ENCODE measurements around the gene AFG1L. TPM values are rescaled to one million over a fixed set of nuclear protein-coding genes. Genes with fewer than 3 reads are reported as not detected.

Gene AFG1L
- total RNA-seq, 1 donor from 2014 or later, result 9.5 TPM

DNA sequence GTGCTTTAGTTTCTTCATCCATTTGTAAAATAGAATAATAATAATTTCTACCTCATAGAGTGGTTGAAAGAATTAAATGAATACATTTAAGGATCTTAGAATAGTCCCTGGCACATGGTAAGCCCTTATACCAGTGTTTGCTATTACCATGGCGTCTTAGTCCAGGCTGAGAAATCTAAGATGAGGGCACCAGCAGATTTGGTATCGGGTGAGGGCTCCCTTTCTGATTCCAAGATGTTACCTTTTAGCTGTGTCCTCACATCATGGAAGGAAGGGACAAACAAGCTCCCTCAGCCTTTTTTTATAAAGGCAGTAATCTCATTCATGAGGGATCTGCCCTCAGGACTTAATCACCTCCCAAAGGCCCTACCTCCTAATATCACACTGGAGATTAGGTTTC lies 141.9 kb downstream of the AFG1L start:
- Mint-ChIP-seq H3K4me1 (ENCODE audit: unreplicated experiment) (peaks cover 2% of the 10 kb centered on the region), H3K27me3 (ENCODE audit: unreplicated experiment) (no peaks in the 10 kb centered on the region), H3K36me3 (ENCODE audit: unreplicated experiment) (no peaks in the 10 kb centered on the region), H3K4me3 (ENCODE audit: unreplicated experiment) (no peak overlapping the region), H3K9me3 (ENCODE audit: unreplicated experiment) (no peaks in the 10 kb centered on the region), H3K27ac (ENCODE audit: unreplicated experiment) (no peak overlapping the region)
- no peak for DNase-seq (ENCODE audit: extremely low spot score, unreplicated experiment)
- TF ChIP-seq, protein P1, sequence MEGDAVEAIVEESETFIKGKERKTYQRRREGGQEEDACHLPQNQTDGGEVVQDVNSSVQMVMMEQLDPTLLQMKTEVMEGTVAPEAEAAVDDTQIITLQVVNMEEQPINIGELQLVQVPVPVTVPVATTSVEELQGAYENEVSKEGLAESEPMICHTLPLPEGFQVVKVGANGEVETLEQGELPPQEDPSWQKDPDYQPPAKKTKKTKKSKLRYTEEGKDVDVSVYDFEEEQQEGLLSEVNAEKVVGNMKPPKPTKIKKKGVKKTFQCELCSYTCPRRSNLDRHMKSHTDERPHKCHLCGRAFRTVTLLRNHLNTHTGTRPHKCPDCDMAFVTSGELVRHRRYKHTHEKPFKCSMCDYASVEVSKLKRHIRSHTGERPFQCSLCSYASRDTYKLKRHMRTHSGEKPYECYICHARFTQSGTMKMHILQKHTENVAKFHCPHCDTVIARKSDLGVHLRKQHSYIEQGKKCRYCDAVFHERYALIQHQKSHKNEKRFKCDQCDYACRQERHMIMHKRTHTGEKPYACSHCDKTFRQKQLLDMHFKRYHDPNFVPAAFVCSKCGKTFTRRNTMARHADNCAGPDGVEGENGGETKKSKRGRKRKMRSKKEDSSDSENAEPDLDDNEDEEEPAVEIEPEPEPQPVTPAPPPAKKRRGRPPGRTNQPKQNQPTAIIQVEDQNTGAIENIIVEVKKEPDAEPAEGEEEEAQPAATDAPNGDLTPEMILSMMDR (IDR thresholded peaks at IDR 0.05), result no peak

DNA sequence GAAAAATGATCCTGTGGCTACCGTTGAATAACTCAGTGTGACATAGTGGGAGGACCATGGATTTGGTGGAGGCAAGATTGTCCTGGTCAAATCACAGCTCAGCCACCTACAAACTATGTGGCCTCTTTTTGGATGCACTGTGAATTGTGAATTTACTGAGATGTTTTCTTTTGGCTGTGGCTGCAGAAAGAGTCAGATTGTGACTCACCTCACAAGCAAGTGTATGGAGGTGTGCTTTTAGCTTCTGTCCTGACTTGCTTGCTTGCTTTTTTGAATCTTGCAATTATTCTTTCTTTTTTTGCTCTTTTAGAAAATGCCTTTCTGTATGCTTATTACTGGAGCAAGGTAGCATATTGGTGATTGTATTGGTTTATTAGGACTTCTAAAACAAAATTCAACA lies 143.0 kb downstream of the AFG1L start:
- DNase-seq (ENCODE audit: extremely low spot score, unreplicated experiment), result no peak
- Mint-ChIP-seq H3K4me1 (ENCODE audit: unreplicated experiment) (peaks cover 2% of the 10 kb centered on the region), H3K27me3 (ENCODE audit: unreplicated experiment) (no peaks in the 10 kb centered on the region), H3K27ac (ENCODE audit: unreplicated experiment) (no peak overlapping the region), H3K9me3 (ENCODE audit: unreplicated experiment) (no peaks in the 10 kb centered on the region), H3K36me3 (ENCODE audit: unreplicated experiment) (no peaks in the 10 kb centered on the region), H3K4me3 (ENCODE audit: unreplicated experiment) (no peak overlapping the region)
- TF ChIP-seq, protein P1 (IDR thresholded peaks at IDR 0.05), result no peak

DNA sequence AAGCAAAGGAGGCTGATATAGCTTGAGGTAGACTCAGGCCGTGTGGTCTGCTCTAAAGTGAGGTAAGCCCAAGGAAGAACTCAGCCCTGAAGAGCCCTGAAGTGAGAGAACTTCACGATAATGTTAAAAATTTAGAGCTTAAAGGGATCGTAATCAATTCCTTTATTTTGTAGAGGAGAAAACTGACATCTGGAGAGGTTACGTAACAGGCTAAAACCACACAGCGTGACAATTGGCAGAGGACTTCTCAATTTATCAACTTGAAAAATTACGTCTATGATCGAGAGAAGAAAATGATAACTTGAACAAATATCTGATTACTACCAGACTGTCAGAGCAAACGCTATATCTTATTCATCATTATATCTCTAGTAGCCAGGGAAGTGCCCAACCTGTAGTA lies 144.1 kb downstream of the AFG1L start:
- H3K4me3 Mint-ChIP-seq (ENCODE audit: unreplicated experiment), result no peak overlapping the region
- H3K27ac Mint-ChIP-seq (ENCODE audit: unreplicated experiment), result no peak overlapping the region
- TF ChIP-seq, protein P1 (IDR thresholded peaks at IDR 0.05), result no peak
- peaks cover 6% of the 10 kb centered on the region for H3K4me1 Mint-ChIP-seq (ENCODE audit: unreplicated experiment)
- H3K36me3 Mint-ChIP-seq (ENCODE audit: unreplicated experiment), result no peaks in the 10 kb centered on the region
- no peaks in the 10 kb centered on the region for H3K9me3 Mint-ChIP-seq (ENCODE audit: unreplicated experiment)
- no peaks in the 10 kb centered on the region for H3K27me3 Mint-ChIP-seq (ENCODE audit: unreplicated experiment)
- no peak for DNase-seq (ENCODE audit: extremely low spot score, unreplicated experiment)

DNA sequence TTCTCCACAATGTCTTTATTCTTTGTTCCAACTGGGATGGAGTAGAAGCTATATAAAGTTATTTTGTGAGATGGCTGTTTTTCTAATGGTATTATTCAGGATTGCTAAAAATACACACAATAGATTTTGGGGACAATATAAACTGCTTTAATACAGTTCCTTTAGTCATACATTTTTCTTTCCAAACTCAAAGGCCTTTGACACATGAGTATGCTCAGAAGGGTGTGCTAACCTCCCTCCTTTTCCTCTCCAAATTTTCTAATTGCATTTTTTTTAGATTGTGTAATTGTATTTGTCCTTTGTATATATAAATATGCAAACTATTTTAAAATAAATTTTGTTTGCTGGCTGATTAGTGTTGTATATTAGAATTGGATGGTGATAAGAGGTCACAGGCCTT lies 146.3 kb downstream of the AFG1L start:
- Mint-ChIP-seq H3K36me3 (ENCODE audit: unreplicated experiment) (no peaks in the 10 kb centered on the region), H3K27me3 (ENCODE audit: unreplicated experiment) (no peaks in the 10 kb centered on the region), H3K27ac (ENCODE audit: unreplicated experiment) (no peak overlapping the region), H3K4me1 (ENCODE audit: unreplicated experiment) (peaks cover 10% of the 10 kb centered on the region), H3K4me3 (ENCODE audit: unreplicated experiment) (no peak overlapping the region), H3K9me3 (ENCODE audit: unreplicated experiment) (no peaks in the 10 kb centered on the region)
- no peak for DNase-seq (ENCODE audit: extremely low spot score, unreplicated experiment)
- TF ChIP-seq, protein P1 (IDR thresholded peaks at IDR 0.05), result no peak

DNA sequence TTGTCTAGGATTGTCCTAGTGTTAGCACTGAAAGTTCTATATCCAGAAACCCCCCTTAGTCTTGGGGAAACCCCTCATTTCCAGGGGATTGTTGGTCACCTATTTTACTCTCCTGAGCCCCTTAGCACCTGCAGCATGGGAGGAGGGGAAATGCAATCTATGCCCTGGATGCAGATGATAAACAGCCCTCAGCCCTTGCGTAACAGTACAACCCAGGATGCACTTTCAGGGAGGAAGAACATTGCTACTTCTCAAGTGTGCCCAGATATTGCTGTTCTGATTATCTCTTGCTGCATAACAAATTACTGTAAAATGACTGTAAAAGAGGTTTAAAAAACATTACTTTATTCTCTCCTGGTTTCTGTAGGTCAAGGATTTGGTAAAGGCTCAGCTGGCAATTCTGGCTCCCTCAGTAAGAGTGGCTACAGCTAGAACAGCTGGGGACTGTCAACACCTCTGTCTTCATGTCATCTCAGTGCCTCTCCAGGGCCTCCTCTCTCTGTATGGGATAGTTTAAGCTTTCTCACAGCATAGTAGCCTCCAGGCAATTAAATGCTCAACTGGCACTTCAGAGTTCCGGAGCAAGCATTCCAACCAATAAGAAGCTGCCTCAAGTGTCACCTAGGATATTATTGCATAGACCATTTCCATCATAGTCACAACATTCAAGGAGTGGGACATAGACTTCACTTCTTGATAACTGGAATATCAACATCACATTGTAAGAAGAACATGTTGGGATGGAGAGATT lies 148.1 kb downstream of the AFG1L start:
- Mint-ChIP-seq H3K27me3 (ENCODE audit: unreplicated experiment) (no peaks in the 10 kb centered on the region), H3K27ac (ENCODE audit: unreplicated experiment) (no peak overlapping the region), H3K9me3 (ENCODE audit: unreplicated experiment) (no peaks in the 10 kb centered on the region), H3K4me1 (ENCODE audit: unreplicated experiment) (peaks cover 25% of the 10 kb centered on the region), H3K36me3 (ENCODE audit: unreplicated experiment) (no peaks in the 10 kb centered on the region), H3K4me3 (ENCODE audit: unreplicated experiment) (no peak overlapping the region)
- DNase-seq (ENCODE audit: extremely low spot score, unreplicated experiment), result no peak
- TF ChIP-seq, protein P1 (IDR thresholded peaks at IDR 0.05), result no peak
